ENCODE data around the gene TRIM15. TPM values are rescaled to one million over a fixed set of nuclear protein-coding genes. Genes with fewer than 3 reads are reported as not detected.

Gene TRIM15
- total RNA-seq, 2 donors from 2014 or later = 0.52 TPM; not detected in 1

GRCh38 chr6:30150671-30151395 lies 12.5 kb upstream of the TRIM15 start:
- intact Hi-C loops (cut with DNase I) = no loop called here
- no peaks in the 10 kb centered on the region for H3K36me3 ChIP-seq (replicated peaks in 1 of 2; ENCODE audit: insufficient read depth in 1 of 2, low read depth in 2 of 2)
- peaks cover 10% of the 10 kb centered on the region for H3K4me1 ChIP-seq
- no peak for DNase-seq
- H3K27ac ChIP-seq = no peak overlapping the region
- WGBS, 2 donors = 68 to 73% methylated on average over 9 to 10 of the region's 10 CpGs
- H3K27me3 ChIP-seq = no peaks in the 10 kb centered on the region
- H3K4me3 ChIP-seq = no peak overlapping the region
- ATAC-seq = no peak
- H3K9me3 ChIP-seq = no peaks in the 10 kb centered on the region
- no peak for TF ChIP-seq CTCF (IDR thresholded peaks at IDR 0.05)
- TF ChIP-seq POLR2A (IDR thresholded peaks at IDR 0.05) = no peak

DNA sequence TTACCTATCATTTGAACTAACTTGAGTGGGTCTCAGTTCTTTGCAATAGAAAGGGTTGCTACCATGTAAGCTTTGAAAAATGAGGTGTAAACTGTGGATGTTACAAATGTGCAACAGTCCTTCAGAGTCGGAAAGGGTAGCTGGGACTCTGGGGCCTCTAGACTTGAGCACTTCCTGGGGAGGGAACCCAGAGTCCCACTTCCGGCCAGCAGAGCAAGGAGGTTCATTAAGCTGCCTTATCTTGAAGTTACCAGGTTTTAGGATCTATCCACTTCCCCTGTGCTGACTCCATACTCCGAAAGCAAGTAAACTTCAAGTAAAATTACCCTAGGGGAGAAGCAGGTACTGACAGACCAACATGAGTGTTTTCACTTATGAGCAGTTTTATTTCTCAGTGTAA lies 11.8 kb upstream of the TRIM15 start:
- Histone ChIP-seq H3K4me3 (no peak overlapping the region), H3K36me3 (replicated peaks in 1 of 2; ENCODE audit: insufficient read depth in 1 of 2, low read depth in 2 of 2) (no peaks in the 10 kb centered on the region), H3K27ac (no peak overlapping the region), H3K27me3 (no peaks in the 10 kb centered on the region), H3K9me3 (no peaks in the 10 kb centered on the region), H3K4me1 (peaks cover 12% of the 10 kb centered on the region)
- no peak for TF ChIP-seq POLR2A (IDR thresholded peaks at IDR 0.05)
- no peak for TF ChIP-seq CTCF (IDR thresholded peaks at IDR 0.05)
- 60 to 85% methylated on average over 3 of the region's 3 CpGs for WGBS, 2 donors
- DNase-seq (no peak), ATAC-seq (no peak)
- intact Hi-C loops (cut with DNase I) = no loop called here

DNA sequence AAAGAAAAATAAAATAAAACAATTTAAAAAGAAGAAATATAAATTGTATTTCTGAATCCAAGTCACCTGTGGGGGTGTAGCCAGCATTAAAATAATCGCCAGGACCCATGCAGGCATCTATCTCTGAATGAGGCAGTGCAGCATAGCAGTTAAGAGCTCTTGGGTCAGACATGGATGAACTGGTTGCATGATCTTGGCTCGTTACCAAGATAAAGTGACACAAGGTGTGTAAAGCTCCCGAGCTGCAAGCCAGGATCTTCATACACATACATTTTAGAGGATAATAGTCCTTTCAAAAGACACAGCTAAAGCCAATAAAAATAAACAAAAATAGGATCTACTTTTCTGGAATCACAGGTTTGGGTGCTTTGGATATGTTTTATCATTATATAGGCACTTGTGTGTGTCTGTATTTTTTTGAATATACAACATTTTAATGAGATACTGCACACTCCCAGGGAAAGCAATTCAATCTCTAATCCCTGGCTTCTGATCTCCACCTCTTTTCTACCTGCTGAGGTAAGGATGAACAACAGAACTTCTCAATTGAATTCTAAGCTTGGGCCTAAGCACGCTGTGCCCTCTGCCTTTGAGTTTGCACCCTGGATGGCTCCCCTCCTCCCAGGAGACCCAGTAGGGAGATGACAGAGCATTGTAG lies 11.2 kb upstream of the TRIM15 start:
- 41 to 57% methylated on average over 4 of the region's 4 CpGs for WGBS, 2 donors
- Histone ChIP-seq H3K27ac (no peak overlapping the region), H3K4me1 (peaks cover 12% of the 10 kb centered on the region), H3K4me3 (no peak overlapping the region), H3K9me3 (no peaks in the 10 kb centered on the region), H3K27me3 (no peaks in the 10 kb centered on the region), H3K36me3 (replicated peaks in 1 of 2; ENCODE audit: insufficient read depth in 1 of 2, low read depth in 2 of 2) (no peaks in the 10 kb centered on the region)
- TF ChIP-seq POLR2A (IDR thresholded peaks at IDR 0.05) (no peak), CTCF (IDR thresholded peaks at IDR 0.05) (no peak)
- ATAC-seq (no peak), DNase-seq (no peak)
- intact Hi-C loops (cut with DNase I) = no loop called here

DNA sequence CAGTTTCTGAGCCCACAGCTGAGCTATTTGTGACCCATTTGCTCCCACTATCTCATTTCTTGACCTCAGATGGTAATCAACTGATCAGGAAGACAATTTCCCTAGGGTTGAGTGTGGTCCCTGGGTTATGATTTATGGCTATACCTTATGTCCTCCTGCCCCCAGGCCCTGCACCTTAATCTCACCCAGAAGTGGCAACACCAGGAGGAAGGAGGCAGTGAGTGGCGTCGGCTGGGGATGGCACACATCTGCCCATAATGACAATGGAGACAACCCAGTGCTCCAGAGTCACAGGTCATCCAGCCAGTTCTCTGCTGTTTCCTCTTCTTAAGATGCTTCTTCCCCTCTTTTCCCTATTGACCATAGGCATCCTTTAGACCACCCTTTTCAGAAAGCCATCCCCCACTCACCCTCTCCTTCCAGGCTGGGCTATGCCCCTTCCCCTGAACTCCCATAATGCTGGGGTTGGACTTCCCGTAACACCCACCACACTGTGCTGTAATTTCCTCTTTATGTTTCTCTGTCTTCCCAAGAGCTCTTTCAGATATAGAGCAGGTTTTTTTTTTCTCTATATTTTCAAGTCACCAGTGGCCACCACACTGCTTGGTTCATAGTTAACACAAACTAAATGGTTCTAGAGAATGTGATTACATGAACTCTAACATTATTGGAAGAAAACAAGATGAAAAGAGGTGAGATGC lies 10.3 kb upstream of the TRIM15 start:
- H3K27me3 ChIP-seq = no peaks in the 10 kb centered on the region
- H3K36me3 ChIP-seq (replicated peaks in 1 of 2; ENCODE audit: insufficient read depth in 1 of 2, low read depth in 2 of 2) = no peaks in the 10 kb centered on the region
- no peak for DNase-seq
- intact Hi-C loops (cut with DNase I) = no loop called here
- H3K4me3 ChIP-seq = no peak overlapping the region
- WGBS, 2 donors = 78 to 86% methylated on average over 3 of the region's 3 CpGs
- no peaks in the 10 kb centered on the region for H3K9me3 ChIP-seq
- no peak for ATAC-seq
- no peak overlapping the region for H3K27ac ChIP-seq
- peaks cover 12% of the 10 kb centered on the region for H3K4me1 ChIP-seq
- TF ChIP-seq CTCF (IDR thresholded peaks at IDR 0.05) = no peak
- TF ChIP-seq POLR2A (IDR thresholded peaks at IDR 0.05) = no peak
